Karpas-422 (cell line): Measurements from ENCODE around the gene WWOX. TPM values are rescaled to one million over a fixed set of nuclear protein-coding genes. Genes with fewer than 3 reads are reported as not detected.

Source experiments
- small RNA-seq: library from RNA; depleted of rRNA; stranded (forward); fragments of <200 nt; gene quantifications from one replicate; pipeline ENCODE3, GENCODE V24; 2014
- total RNA-seq: library from RNA; depleted of rRNA; stranded (reverse); fragments of >200 nt; shearing (Covaris generic); gene quantifications from 2 replicates; pipeline ENCODE4 v1.2.3, GENCODE V29; 2014; ENCODE audit warnings: low replicate concordance; rRNA removed

WWOX gene
- total RNA-seq, 1 experiment from 2014 or later, result 66.2 TPM

Small RNA genes within 50 kb of the gene (small RNA-seq; reads per million reads assigned to genes)
- not detected for gene AC027279.3

Other genes starting within 250 kb of the WWOX start
- gene CLEC3A, start 77.1 kb upstream of the WWOX start, total RNA-seq, result 0.47 TPM in 1 of 2 replicates, not detected in the other